GM21423 (cell line): Measurements from ENCODE around the gene ETV3.
"Not testable (repeated sequence)": the region's sequence is repeated elsewhere in the genome, so short reads cannot be mapped to it uniquely, and the experiment has no call there.

Source experiments
- ATAC-seq: cut with Tn5 transposase; IDR thresholded peaks from one replicate; pipeline ENCODE4 v1.9.1; 2021; ENCODE audit warnings: mild to moderate bottlenecking, moderate library complexity; ENCODE audit not compliant: unreplicated experiment

Gene ETV3

GRCh38 chr1:157138220-157139051 is at the start of gene ETV3:
Gene ETV3, minus strand, starts transcription at chr1:157138395. Its CDS starts 2,043 bp downstream, at chr1:157136352.
- peak; percentile 85 for ATAC-seq

GRCh38 chr1:157186281-157186992 is 48.2 kb upstream of the ETV3 start:
- no peak for ATAC-seq

GRCh38 chr1:157183870-157184269 is 45.7 kb upstream of the ETV3 start:
- no peak for ATAC-seq

GRCh38 chr1:157182371-157182770 is 44.2 kb upstream of the ETV3 start:
- ATAC-seq = not testable (repeated sequence)

- no peak for ATAC-seq
These were observed 43.6 kb upstream of the ETV3 start for GRCh38 chr1:157181790-157182189.

GRCh38 chr1:157181258-157181657 is 43.1 kb upstream of the ETV3 start:
- no peak for ATAC-seq

- no peak for ATAC-seq
These were observed 40.3 kb upstream of the ETV3 start for GRCh38 chr1:157178490-157178889.

GRCh38 chr1:157177733-157178394 is 39.7 kb upstream of the ETV3 start:
- ATAC-seq = no peak

- ATAC-seq = peak; percentile 39
These were observed 38.5 kb upstream of the ETV3 start for GRCh38 chr1:157176591-157177121.

- ATAC-seq = no peak
These were observed 37.8 kb upstream of the ETV3 start for GRCh38 chr1:157176016-157176415.

GRCh38 chr1:157173900-157174410 is 35.8 kb upstream of the ETV3 start:
- ATAC-seq = no peak

GRCh38 chr1:157173241-157173640 is 35.0 kb upstream of the ETV3 start:
- ATAC-seq = not testable (repeated sequence)

GRCh38 chr1:157172591-157172990 is 34.4 kb upstream of the ETV3 start:
- not testable (repeated sequence) for ATAC-seq

GRCh38 chr1:157171903-157172503 is 33.8 kb upstream of the ETV3 start:
- ATAC-seq = not testable (repeated sequence)

- no peak for ATAC-seq
These were observed 32.7 kb upstream of the ETV3 start for GRCh38 chr1:157170677-157171515.

- ATAC-seq = no peak
These were observed 29.8 kb upstream of the ETV3 start for GRCh38 chr1:157168015-157168414.

- no peak for ATAC-seq
These were observed 29.2 kb upstream of the ETV3 start for GRCh38 chr1:157167437-157167836.

- no peak for ATAC-seq
These were observed 28.4 kb upstream of the ETV3 start for GRCh38 chr1:157166590-157166989.

GRCh38 chr1:157163273-157164127 is 25.3 kb upstream of the ETV3 start:
- ATAC-seq = no peak
